K562 (cell line): Measurements from ENCODE around the gene GRK4. TPM values are rescaled to one million over a fixed set of nuclear protein-coding genes. Genes with fewer than 3 reads are reported as not detected.

Source experiments
- ATAC-seq: fragments of 200-7000 bp; cut with Tn5 transposase; 3 replicates; pipeline ENCODE4 v1.9.1; 2020; ENCODE audit warnings: moderate library complexity
- BruUV-seq: library from RNA; stranded (reverse); fragments of 400-500 nt; replicated peaks from 2 replicates; lab custom pipeline; 2021; lab: Mats Ljungman, UMichigan
- CTCF ChIA-PET: fragments of 300-600 bp; formaldehyde crosslinking; extraction: SDS; loops from one replicate; lab custom pipeline; 2021; ENCODE audit warnings: low intra/inter-chr PET ratio; lab: Yijun Ruan, JAX
- POLR2A ChIA-PET: fragments of 300-600, 350-650 bp; sonication (Branson Sonifier 250); formaldehyde crosslinking; extraction: SDS; loops from one replicate; lab custom pipeline; 2021; ENCODE audit warnings: antibody characterized with exemption, inconsistent platforms; lab: Yijun Ruan, JAX
- DNase-seq, 4 experiments: peaks; one replicate each; pipeline versions ENCODE4 v3.0.0 to v3.0.0-alpha.2; 2011 to 2018; ENCODE audit warnings: low spot score in 3 of 4, mixed read lengths in 3 of 4; ENCODE audit errors: extremely low read depth in 1 of 4
- FAIRE-seq: peaks from 2 replicates; lab custom pipeline; 2011; peaks lifted over from hg19 to GRCh38; lab: Jason Lieb, UNC
- H2AFZ ChIP-seq: 2 replicates; pipeline ENCODE4 v1.6.0; 2011; ENCODE audit warnings: low read depth, low read length, control low read depth, inconsistent platforms
- H3K27ac ChIP-seq: fragments of 200-600 bp; 3 replicates; pipeline ENCODE4 v1.8.0; 2011; ENCODE audit warnings: low read depth, mild to moderate bottlenecking, control low read depth, inconsistent platforms, low read length, moderate library complexity, mixed read lengths; ENCODE audit errors: extremely low read depth
- H3K27me3 ChIP-seq, 2 experiments: fragments of 300-600 bp in 1 of 2; 2 replicates in 1 of 2; 3 replicates in 1 of 2; pipeline versions ENCODE4 v1.6.0 to v1.8.0; 2011; ENCODE audit warnings: inconsistent platforms in 2 of 2, low read length in 2 of 2, mild to moderate bottlenecking in 1 of 2, mixed read lengths in 1 of 2, moderate library complexity in 1 of 2; ENCODE audit not compliant: control insufficient read depth in 2 of 2, insufficient read depth in 2 of 2
- H3K36me3 ChIP-seq: fragments of 300-600 bp; 3 replicates; pipeline ENCODE4 v1.8.0; 2011; ENCODE audit warnings: mild to moderate bottlenecking, low read length, inconsistent platforms; ENCODE audit not compliant: control insufficient read depth, insufficient read depth
- H3K4me1 ChIP-seq, 2 experiments: fragments of 200-600 bp in 1 of 2; replicated peaks in 1 of 2; 2 replicates in 1 of 2; 3 replicates in 1 of 2; pipeline versions ENCODE4 v1.5.1 to v1.8.0; 2011; ENCODE audit warnings: inconsistent platforms in 2 of 2, low read length in 2 of 2, mild to moderate bottlenecking in 1 of 2, mixed read lengths in 1 of 2, moderate library complexity in 1 of 2; ENCODE audit not compliant: control insufficient read depth in 2 of 2, insufficient read depth in 2 of 2
- H3K4me2 ChIP-seq: 2 replicates; pipeline ENCODE4 v1.6.1; 2011; ENCODE audit warnings: low read length, control low read depth, inconsistent platforms, mixed read lengths; ENCODE audit not compliant: insufficient read depth
- H3K4me3 ChIP-seq: fragments of 200-600 bp; sonication (generic), shearing (Covaris generic); 2 replicates; pipeline ENCODE4 v1.5.1; 2016; ENCODE audit warnings: control low read depth, inconsistent platforms
- H3K79me2 ChIP-seq: fragments of 200-600 bp; 3 replicates; pipeline ENCODE4 v1.8.0; 2011; ENCODE audit warnings: low read length, inconsistent platforms; ENCODE audit not compliant: control insufficient read depth, insufficient read depth
- H3K9ac ChIP-seq, 2 experiments: 2 replicates each; pipeline versions ENCODE4 v1.6.0 to v1.6.1; 2011; ENCODE audit warnings: low read depth in 2 of 2, low read length in 2 of 2, control low read depth in 1 of 2, inconsistent platforms in 1 of 2, mild to moderate bottlenecking in 1 of 2, mixed read lengths in 1 of 2; ENCODE audit not compliant: insufficient read depth in 1 of 2
- H3K9me1 ChIP-seq: one replicate; pipeline ENCODE4 v1.6.0; 2011; ENCODE audit warnings: inconsistent platforms, mild to moderate bottlenecking, low read length, moderate library complexity; ENCODE audit not compliant: control insufficient read depth, insufficient read depth
- H3K9me3 ChIP-seq: replicated peaks from 2 replicates; pipeline ENCODE4 v1.5.1; 2011; ENCODE audit warnings: low read depth, low read length, inconsistent platforms; ENCODE audit not compliant: control insufficient read depth, insufficient read depth
- H4K20me1 ChIP-seq: replicated peaks from 2 replicates; pipeline ENCODE4 v1.6.1; 2011; ENCODE audit warnings: low read length, inconsistent platforms, mixed read lengths; ENCODE audit not compliant: control insufficient read depth, insufficient read depth
- ARID3B ChIP-seq: fragments of 250-450 bp; sonication (Bioruptor Pico); IDR thresholded peaks from 2 replicates; pipeline ENCODE4 v1.4.0; 2020; ENCODE audit warnings: borderline replicate concordance
- ATF7 ChIP-seq: fragments of 450-650 bp; IDR thresholded peaks from 2 replicates; pipeline ENCODE4 v1.7.1; 2014; ENCODE audit warnings: mild to moderate bottlenecking, moderate library complexity
- BCLAF1 ChIP-seq, 2 experiments: fragments of 450-650 bp in 1 of 2; IDR thresholded peaks; 2 replicates each; pipeline ENCODE4 v1.6.1; 2011 to 2017; ENCODE audit warnings: low read depth in 2 of 2, antibody characterized with exemption in 1 of 2, borderline replicate concordance in 1 of 2, low read length in 1 of 2, mild to moderate bottlenecking in 1 of 2, mixed read lengths in 1 of 2; ENCODE audit not compliant: control insufficient read depth in 1 of 2
- CBX3 ChIP-seq, 2 experiments: IDR thresholded peaks; 1 replicate in 1 of 2; 2 replicates in 1 of 2; pipeline ENCODE4 v1.6.1; 2012; ENCODE audit warnings: inconsistent platforms in 2 of 2, low read length in 2 of 2, borderline replicate concordance in 1 of 2, control low read depth in 1 of 2
- CEBPB ChIP-seq: fragments of 450-650 bp; IDR thresholded peaks from 2 replicates; pipeline ENCODE4 v1.6.1; 2016; ENCODE audit warnings: missing genetic modification characterization, missing compliant biosample characterization
- ELF1 ChIP-seq: fragments of 200-800 bp; sonication (Bioruptor generic); IDR thresholded peaks from 2 replicates; pipeline ENCODE4 v1.6.1; 2016; ENCODE audit warnings: missing genetic modification characterization, missing compliant biosample characterization
- GATAD2A ChIP-seq: fragments of 450-650 bp; IDR thresholded peaks from 2 replicates; pipeline ENCODE4 v1.6.1; 2017
- KAT8 ChIP-seq: fragments of 450-650 bp; IDR thresholded peaks from 2 replicates; pipeline ENCODE4 v1.6.1; 2016; ENCODE audit warnings: low read depth, mild to moderate bottlenecking
- MEF2A ChIP-seq: IDR thresholded peaks from 2 replicates; pipeline ENCODE4 v1.6.1; 2011; ENCODE audit warnings: low read depth, mild to moderate bottlenecking, low read length, moderate library complexity; ENCODE audit not compliant: control insufficient read depth
- NCOA2 ChIP-seq, 2 experiments: fragments of 450-650 bp; IDR thresholded peaks; 2 replicates each; pipeline ENCODE4 v1.6.1; 2018; ENCODE audit warnings: mild to moderate bottlenecking in 2 of 2, moderate library complexity in 1 of 2; ENCODE audit not compliant: partially characterized antibody in 2 of 2
- NFIC ChIP-seq: fragments of 450-650 bp; IDR thresholded peaks from 2 replicates; pipeline ENCODE4 v1.6.1; 2017; ENCODE audit warnings: mild to moderate bottlenecking, inconsistent platforms
- PHF20 ChIP-seq: fragments of 450-650 bp; IDR thresholded peaks from 2 replicates; pipeline ENCODE4 v1.6.1; 2018; ENCODE audit not compliant: partially characterized antibody
- RBM25 ChIP-seq: fragments of 200-400 bp; formaldehyde crosslinking; IDR thresholded peaks from 2 replicates; pipeline ENCODE4 v1.6.1; 2018; ENCODE audit warnings: low read length, low read depth, moderate library complexity; ENCODE audit not compliant: severe bottlenecking
- SPI1 ChIP-seq: IDR thresholded peaks from 2 replicates; pipeline ENCODE4 v1.6.1; 2011; ENCODE audit warnings: low read depth, low read length, control low read depth, borderline replicate concordance
- ZC3H8 ChIP-seq: fragments of 450-650 bp; IDR thresholded peaks from 2 replicates; pipeline ENCODE4 v1.6.1; 2017
- ZNF263 ChIP-seq: sonication (generic); formaldehyde crosslinking; IDR thresholded peaks from 2 replicates; pipeline ENCODE4 v1.8.0; 2022; ENCODE audit warnings: mild to moderate bottlenecking, missing genetic modification reagents, borderline replicate concordance
- ZNF316 ChIP-seq: fragments of 450-650 bp; IDR thresholded peaks from 2 replicates; pipeline ENCODE4 v1.6.1; 2016
- ZNF384 ChIP-seq: IDR thresholded peaks from 2 replicates; pipeline ENCODE4 v1.6.1; 2012; ENCODE audit warnings: low read depth, low read length, improper control_type of control experiment
- WGBS: fragments of 100-300 bp; shearing (Covaris generic); methylation state at CpG from one replicate; pipeline ENCODE4 v1.1.6; 2016; ENCODE audit warnings: low coverage, mixed read lengths; ENCODE audit not compliant: insufficient coverage; ENCODE audit errors: missing lambda C conversion rate; 5-methylcytosine and 5-hydroxymethylcytosine counted together
- in situ Hi-C: fragments of 300-500 bp; cut with MboI; formaldehyde crosslinking; loops from 4 replicates; pipeline ENCODE4 v1.15.0; 2018; ENCODE audit warnings: inconsistent platforms, mixed read lengths
- intact Hi-C: fragments of 100-400 bp; cut with micrococcal nuclease; formaldehyde crosslinking; loops from 2 replicates; pipeline ENCODE4 v1.14.2; 2022
- polyA plus RNA-seq, 8 experiments: library from polyadenylated mRNA; depleted of rRNA in 4 of 8; stranded (reverse) in 5 of 8; unstranded in 3 of 8; fragments of >200 nt; fragmentation: Nextera tagmentation in 2 of 8; fragmentation: Illumina TruSeq in 1 of 8; extraction: Ambion mirVana in 2 of 8; extraction: Trizol in 1 of 8; gene quantifications; 2 replicates each; pipeline versions ENCODE4 v1.2.1 to v1.2.3, GENCODE V29; 2011 to 2014; ENCODE audit warnings: inconsistent platforms in 1 of 8, missing spikeins in 1 of 8
- total RNA-seq, 7 experiments: library from RNA; depleted of rRNA in 6 of 7; stranded (reverse); fragments of >200 nt in 6 of 7; fragmentation: Illumina TruSeq in 2 of 7; extraction: Trizol in 2 of 7; gene quantifications; 2 replicates each; pipeline versions ENCODE4 v1.2.1 to v1.2.3, GENCODE V29; 2011 to 2021; ENCODE audit warnings: low replicate concordance in 1 of 7

Gene GRK4
- total and polyA plus RNA-seq, 9 of the 15 experiments (the other 6 are each of a cell fraction or from before 2014, with no cell fraction given): 1.1 to 4.8 (median 2.6) TPM

- Histone ChIP-seq H3K27ac (peak overlapping the region; percentile 41; the same call in 2 of the 3 replicates), H3K9ac (no peak overlapping the region), H3K9me3 (no peaks in the 10 kb centered on the region; the same call in 1 of the 2 replicates), H3K4me3 (no peak overlapping the region), H4K20me1 (peaks cover 29% of the 10 kb centered on the region), H3K4me1 (peaks cover 30 to 33% of the 10 kb centered on the region in 2 experiments), H3K9me1 (peaks cover 5% of the 10 kb centered on the region), H3K27me3 (no peaks in the 10 kb centered on the region), H2AFZ (no peak overlapping the region), H3K36me3 (0 out of 3 replicates have a peak, but pooled peaks cover 4% of the 10 kb centered on the region), H3K4me2 (peak overlapping the region; percentile 39), H3K79me2 (peaks cover 62% of the 10 kb centered on the region)
- intact Hi-C loops (no loop called here), in situ Hi-C loops (no loop called here)
- WGBS: 0% methylated on average over 6 of the region's 6 CpGs
- FAIRE-seq (peak; percentile 97), ATAC-seq (peak; percentile 82), DNase-seq (peak in 2 of 4 experiments; percentile 73 to 87)
- ChIA-PET CTCF (no interaction called here), POLR2A (interaction anchor here (0.6 to 1.8 kb wide), 3 partner anchors 16 to 27 kb away, joined by 3 to 5 read pairs (median 4); no protein-coding TSS in a partner anchor)
- BruUV-seq: no TSS peak
- TF ChIP-seq PHF20: no peak
- TF ChIP-seq CBX3 (IDR thresholded peaks at IDR 0.05; ENCODE audit: borderline replicate concordance in 1 of 2, low read length in 2 of 2): peak in 1 of 2 experiments; percentile 26; a peak in 1 of 3 replicates
- TF ChIP-seq ATF7: peak; percentile 66
- peak; percentile 52; the same call in 1 of the 2 replicates for TF ChIP-seq NFIC
- peak; percentile 32; the same call in 1 of the 2 replicates for TF ChIP-seq ELF1
- no peak for TF ChIP-seq GATAD2A
- peak; percentile 72 for TF ChIP-seq SPI1
- peak; percentile 65 for TF ChIP-seq CEBPB (tag)
- TF ChIP-seq ZNF263: peak; percentile 47; the same call in 1 of the 2 replicates
- TF ChIP-seq RBM25: peak; percentile 26
- TF ChIP-seq ARID3B: no peak
- TF ChIP-seq ZNF384: peak; percentile 72
- TF ChIP-seq BCLAF1 (IDR thresholded peaks at IDR 0.05; ENCODE audit: borderline replicate concordance in 1 of 2, control insufficient read depth in 1 of 2, low read depth in 2 of 2, low read length in 1 of 2): no peak
- TF ChIP-seq ZNF316: no peak
- TF ChIP-seq KAT8: no peak
- TF ChIP-seq NCOA2 (IDR thresholded peaks at IDR 0.05; ENCODE audit: partially characterized antibody in 2 of 2): no peak
- peak; percentile 51; the same call in 1 of the 2 replicates for TF ChIP-seq MEF2A
- no peak for TF ChIP-seq ZC3H8
These were observed 116.3 kb downstream of the GRK4 start for GRCh38 chr4:3079694-3080123.
